NCI-H345 (cell line): ENCODE data around the gene SOX12.
"Not testable (repeated sequence)": the region's sequence is repeated elsewhere in the genome, so short reads cannot be mapped to it uniquely, and the experiment has no call there.

Experiments used
- DNase-seq: peaks from one replicate; lab custom pipeline; 2025; lab: John Stamatoyannopoulos, UW

Gene SOX12

GRCh38 chr20:328975-329695 lies 3.8 kb downstream of the SOX12 start:
- no peak for DNase-seq

- peak; percentile 45 for DNase-seq
Observed at GRCh38 chr20:329851-330232, 4.5 kb downstream of the SOX12 start.

GRCh38 chr20:330233-331149 lies 5.1 kb downstream of the SOX12 start:
- peak; percentile 57 for DNase-seq

GRCh38 chr20:334578-334977 lies 9.2 kb downstream of the SOX12 start:
- no peak for DNase-seq

- not testable (repeated sequence) for DNase-seq
Observed at GRCh38 chr20:336040-336439, 10.7 kb downstream of the SOX12 start.

- no peak for DNase-seq
Observed at GRCh38 chr20:341682-342081, 16.3 kb downstream of the SOX12 start.

- no peak for DNase-seq
Observed at GRCh38 chr20:343107-343506, 17.8 kb downstream of the SOX12 start.

GRCh38 chr20:346033-346639 lies 20.8 kb downstream of the SOX12 start:
- DNase-seq: no peak

- DNase-seq: peak; percentile 84
Observed at GRCh38 chr20:346640-347316, 21.4 kb downstream of the SOX12 start, which contains the start of gene NRSN2. TSS of gene NRSN2 (plus strand) at chr20:347111. CDS start at chr20:349644, 2,533 bp downstream.

- no peak for DNase-seq
Observed at GRCh38 chr20:347317-347639, 21.9 kb downstream of the SOX12 start.

GRCh38 chr20:347640-348484 lies 22.5 kb downstream of the SOX12 start:
- DNase-seq: peak; percentile 99

GRCh38 chr20:348972-349841 lies 23.9 kb downstream of the SOX12 start:
- DNase-seq: no peak

GRCh38 chr20:353166-353565 lies 27.8 kb downstream of the SOX12 start:
- no peak for DNase-seq

GRCh38 chr20:354298-354977 lies 29.1 kb downstream of the SOX12 start:
- peak; percentile 88 for DNase-seq

GRCh38 chr20:356154-356553 lies 30.8 kb downstream of the SOX12 start:
- DNase-seq: not testable (repeated sequence)

- no peak for DNase-seq
Observed at GRCh38 chr20:356745-357144, 31.4 kb downstream of the SOX12 start.

- no peak for DNase-seq
Observed at GRCh38 chr20:358891-359555, 33.7 kb downstream of the SOX12 start.

GRCh38 chr20:361561-361960 lies 36.2 kb downstream of the SOX12 start:
- peak; percentile 63 for DNase-seq
